Dendritic cell treated with granulocyte-macrophage colony-stimulating factor and Interleukin-4, amounts not matched to agents 40 ng/mL and 50 ng/mL, for 4 days (primary cell): ENCODE data around the gene VIL1.

Experiments used
- H3K27ac Mint-ChIP-seq: one replicate; pipeline ENCODE4 v1.8.0; 2022; ENCODE audit warnings: mild to moderate bottlenecking, mixed read lengths
- H3K27me3 Mint-ChIP-seq: one replicate; pipeline ENCODE4 v1.8.0; 2022; ENCODE audit warnings: mild to moderate bottlenecking, mixed read lengths
- H3K36me3 Mint-ChIP-seq: one replicate; pipeline ENCODE4 v1.8.0; 2022; ENCODE audit warnings: low read depth, mixed read lengths
- H3K4me1 Mint-ChIP-seq: one replicate; pipeline ENCODE4 v1.8.0; 2022; ENCODE audit warnings: low read depth, mixed read lengths
- H3K4me3 Mint-ChIP-seq: one replicate; pipeline ENCODE4 v1.8.0; 2022; ENCODE audit warnings: mild to moderate bottlenecking, moderate library complexity, mixed read lengths
- H3K9me3 Mint-ChIP-seq: one replicate; pipeline ENCODE4 v1.8.0; 2022; ENCODE audit warnings: mixed read lengths
- intact Hi-C: fragments of 100-400 bp; cut with micrococcal nuclease; formaldehyde crosslinking; loops from one replicate; pipeline ENCODE4 v1.15.0; 2022

The VIL1 gene

DNA sequence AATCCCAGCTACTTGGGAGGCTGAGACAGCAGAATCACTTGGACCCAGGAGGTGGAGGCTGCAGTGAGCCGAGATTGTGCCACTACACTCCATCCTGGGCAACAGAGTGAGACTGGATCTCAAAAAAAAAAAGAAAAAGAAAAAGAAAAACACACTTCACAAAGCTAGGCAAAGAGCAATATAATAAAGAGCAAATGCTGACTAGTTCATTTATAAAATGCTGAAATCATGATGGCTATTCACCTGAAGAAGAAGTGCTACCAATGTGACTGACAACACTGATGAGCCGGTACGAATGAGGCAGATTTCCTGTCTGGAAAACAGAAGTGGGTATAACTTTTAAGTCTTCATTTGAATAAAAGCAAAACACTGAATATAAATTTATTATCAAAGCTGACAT, 37.9 kb downstream of the VIL1 start:
- peaks cover 12% of the 10 kb centered on the region for H3K4me1 Mint-ChIP-seq
- H3K27ac Mint-ChIP-seq, result no peak overlapping the region
- no peaks in the 10 kb centered on the region for H3K27me3 Mint-ChIP-seq
- peaks cover 58% of the 10 kb centered on the region for H3K36me3 Mint-ChIP-seq
- H3K9me3 Mint-ChIP-seq, result no peaks in the 10 kb centered on the region
- intact Hi-C loops, result no loop called here
- no peak overlapping the region for H3K4me3 Mint-ChIP-seq

DNA sequence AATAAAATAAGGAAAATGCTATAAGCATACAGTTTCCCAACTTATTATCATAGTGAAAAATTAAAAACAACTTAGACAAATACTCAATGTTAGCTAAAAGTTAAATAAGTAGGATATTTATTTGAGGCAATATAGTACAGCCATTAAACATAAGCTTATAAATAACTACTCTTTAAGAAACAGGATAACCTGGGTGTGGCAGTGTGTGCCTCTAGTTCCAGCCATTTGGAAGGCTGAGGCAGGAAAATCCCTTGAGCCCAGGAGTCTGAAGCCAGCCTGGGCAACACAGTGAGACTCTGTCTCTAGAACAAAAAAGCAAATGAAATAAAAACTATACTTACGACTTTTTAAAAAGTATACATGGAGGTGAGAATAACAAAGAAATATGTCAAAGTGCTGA, 39.7 kb downstream of the VIL1 start:
- no peaks in the 10 kb centered on the region for H3K27me3 Mint-ChIP-seq
- H3K4me1 Mint-ChIP-seq, result peaks cover 12% of the 10 kb centered on the region
- peak overlapping the region; percentile 43 for H3K27ac Mint-ChIP-seq
- peaks cover 66% of the 10 kb centered on the region for H3K36me3 Mint-ChIP-seq
- no peak overlapping the region for H3K4me3 Mint-ChIP-seq
- H3K9me3 Mint-ChIP-seq, result no peaks in the 10 kb centered on the region
- intact Hi-C loops, result no loop called here

DNA sequence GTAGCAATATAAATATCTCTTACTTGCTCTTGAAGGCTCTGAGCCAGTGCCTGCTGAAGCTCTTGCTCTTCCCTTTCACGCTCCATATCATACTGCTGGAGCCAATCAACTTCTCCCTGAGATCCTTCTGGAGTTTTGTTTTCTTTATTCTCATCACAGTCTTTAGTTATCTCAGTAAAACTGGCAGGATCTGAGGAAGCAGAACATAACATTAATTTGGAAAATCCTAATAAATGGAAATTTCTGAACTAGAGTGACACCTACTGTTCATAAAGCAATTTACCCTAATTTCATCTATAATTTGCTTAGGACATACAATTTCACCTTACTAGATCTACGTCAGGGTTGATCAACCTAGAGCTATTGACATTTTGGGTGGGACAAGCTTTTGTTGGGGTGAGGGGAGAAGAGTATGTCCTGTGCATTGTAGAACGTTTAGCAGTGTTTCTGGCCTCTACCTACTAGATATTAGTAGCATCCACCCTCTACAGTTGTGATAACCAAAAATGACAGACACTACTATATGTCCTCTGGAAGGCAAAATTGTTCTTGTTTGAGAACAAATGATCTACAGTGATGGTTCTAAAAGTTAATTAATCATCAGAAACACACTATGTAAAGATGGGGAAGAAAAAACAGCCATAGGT, 47.2 kb downstream of the VIL1 start:
- Mint-ChIP-seq H3K9me3 (no peaks in the 10 kb centered on the region), H3K36me3 (peaks cover 54% of the 10 kb centered on the region), H3K27me3 (no peaks in the 10 kb centered on the region), H3K27ac (no peak overlapping the region), H3K4me1 (peaks cover 10% of the 10 kb centered on the region), H3K4me3 (no peak overlapping the region)
- intact Hi-C loops, result loop anchor here (2.0 kb wide), 1 partner anchor 59 kb away; no protein-coding TSS in a partner anchor

DNA sequence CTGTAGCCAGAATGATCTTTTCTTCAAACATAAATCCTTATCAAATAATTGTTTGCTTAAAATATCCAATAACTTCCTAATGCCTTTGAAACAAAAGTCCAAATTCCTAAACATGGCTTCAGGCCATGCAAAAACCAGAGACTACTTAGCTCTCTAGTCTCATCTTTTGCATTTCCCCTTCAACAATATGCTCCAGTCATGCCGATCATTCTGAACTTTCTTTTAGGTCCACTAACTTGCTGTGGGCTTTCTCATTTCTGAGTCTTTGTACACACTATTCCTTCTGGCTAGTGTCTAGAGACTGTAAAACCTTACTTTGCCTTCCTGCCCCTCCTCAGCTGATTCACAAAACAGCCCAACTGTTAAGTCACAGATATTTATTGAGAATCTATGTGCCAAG, 51.5 kb downstream of the VIL1 start:
- Mint-ChIP-seq H3K9me3 (no peaks in the 10 kb centered on the region), H3K27me3 (no peaks in the 10 kb centered on the region), H3K27ac (peak overlapping the region; percentile 43), H3K36me3 (peaks cover 36% of the 10 kb centered on the region), H3K4me3 (no peak overlapping the region), H3K4me1 (peaks cover 31% of the 10 kb centered on the region)
- intact Hi-C loops, result no loop called here

DNA sequence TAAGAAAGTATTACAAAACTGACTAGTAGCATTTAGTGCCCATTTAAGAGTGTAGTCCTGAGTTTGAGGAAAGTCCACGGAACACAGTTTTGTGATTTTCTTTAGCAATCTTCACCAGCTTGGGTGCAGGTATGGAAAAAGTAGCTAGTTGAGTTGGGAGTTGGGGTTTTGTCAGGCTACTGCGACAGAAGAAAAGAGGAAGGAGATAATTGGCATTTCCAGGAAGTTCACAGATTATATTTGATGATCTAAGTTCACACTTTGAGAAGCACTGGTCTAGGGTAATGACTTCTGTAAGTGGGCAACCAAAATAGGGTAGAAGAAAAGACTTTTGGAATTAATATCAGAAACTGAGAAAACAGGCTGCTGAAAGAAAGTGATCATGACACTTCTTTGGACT, 52.1 kb downstream of the VIL1 start:
- H3K27me3 Mint-ChIP-seq, result no peaks in the 10 kb centered on the region
- peaks cover 31% of the 10 kb centered on the region for H3K4me1 Mint-ChIP-seq
- H3K4me3 Mint-ChIP-seq, result no peak overlapping the region
- intact Hi-C loops, result no loop called here
- H3K9me3 Mint-ChIP-seq, result no peaks in the 10 kb centered on the region
- peak overlapping the region; percentile 43 for H3K27ac Mint-ChIP-seq
- peaks cover 41% of the 10 kb centered on the region for H3K36me3 Mint-ChIP-seq

DNA sequence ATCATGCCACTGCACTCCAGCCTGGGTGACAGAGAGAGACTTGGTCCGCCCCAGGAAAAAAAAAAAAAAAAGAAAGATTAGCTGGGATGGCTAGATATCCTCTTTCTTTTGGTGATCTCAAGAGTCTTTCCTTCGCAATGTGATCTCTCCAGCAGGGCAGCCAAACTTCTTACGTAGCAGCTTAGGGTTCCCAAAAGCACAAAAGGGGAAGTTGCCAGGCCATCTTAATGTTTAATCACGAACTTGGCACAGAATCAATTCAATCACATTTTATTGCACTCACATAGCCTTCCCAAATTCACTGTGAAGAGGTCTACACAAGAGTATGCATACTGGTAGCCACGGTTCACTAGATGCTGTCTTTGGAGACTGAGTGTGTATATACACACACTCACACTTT, 53.1 kb downstream of the VIL1 start:
- H3K9me3 Mint-ChIP-seq, result no peaks in the 10 kb centered on the region
- intact Hi-C loops, result no loop called here
- H3K4me1 Mint-ChIP-seq, result peaks cover 31% of the 10 kb centered on the region
- H3K4me3 Mint-ChIP-seq, result no peak overlapping the region
- peak overlapping the region; percentile 43 for H3K27ac Mint-ChIP-seq
- H3K36me3 Mint-ChIP-seq, result peaks cover 51% of the 10 kb centered on the region
- H3K27me3 Mint-ChIP-seq, result no peaks in the 10 kb centered on the region

DNA sequence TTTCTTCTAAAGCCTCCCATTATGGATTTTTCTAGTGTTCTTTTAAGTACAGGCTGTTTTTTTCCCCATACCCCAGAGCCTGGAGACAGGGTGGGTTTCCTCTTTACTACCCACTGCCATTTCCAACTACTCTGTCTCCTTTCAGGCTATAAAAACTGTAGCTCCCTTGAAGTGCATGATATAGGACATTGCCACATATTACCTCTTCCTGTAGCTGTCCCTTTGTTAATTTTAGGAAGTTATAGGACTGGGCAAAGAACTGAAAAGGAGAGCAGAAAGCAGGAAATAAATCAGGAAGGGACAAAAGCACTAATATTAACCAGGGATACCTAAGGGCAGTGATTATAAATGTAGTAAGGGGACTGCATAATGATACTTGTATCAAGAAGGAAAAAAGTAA, 54.1 kb downstream of the VIL1 start:
- Mint-ChIP-seq H3K4me1 (peaks cover 31% of the 10 kb centered on the region), H3K36me3 (peaks cover 54% of the 10 kb centered on the region), H3K9me3 (no peaks in the 10 kb centered on the region), H3K27me3 (no peaks in the 10 kb centered on the region), H3K27ac (peak overlapping the region; percentile 43), H3K4me3 (no peak overlapping the region)
- intact Hi-C loops, result no loop called here

DNA sequence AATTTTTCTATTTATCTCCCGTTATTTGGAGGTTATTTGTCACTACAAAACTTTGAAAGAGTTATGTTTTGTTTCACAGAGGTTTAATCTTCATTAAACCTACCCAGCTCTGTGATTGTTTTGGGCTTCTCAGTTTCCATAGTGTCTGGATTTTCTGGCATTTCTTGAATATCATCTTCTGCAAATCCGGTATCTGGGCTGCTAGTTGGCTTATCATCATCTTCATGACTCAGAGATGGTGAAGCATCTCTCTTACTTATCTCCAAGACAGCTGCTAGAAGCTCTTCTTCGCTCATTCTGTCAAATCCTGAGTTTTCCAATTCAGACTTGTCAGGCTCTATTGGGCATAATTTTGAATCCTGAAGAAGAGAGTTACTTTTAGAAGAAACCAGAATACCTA, 55.6 kb downstream of the VIL1 start:
- no peaks in the 10 kb centered on the region for H3K9me3 Mint-ChIP-seq
- H3K36me3 Mint-ChIP-seq, result peaks cover 52% of the 10 kb centered on the region
- peaks cover 31% of the 10 kb centered on the region for H3K4me1 Mint-ChIP-seq
- no peaks in the 10 kb centered on the region for H3K27me3 Mint-ChIP-seq
- intact Hi-C loops, result no loop called here
- no peak overlapping the region for H3K27ac Mint-ChIP-seq
- no peak overlapping the region for H3K4me3 Mint-ChIP-seq

DNA sequence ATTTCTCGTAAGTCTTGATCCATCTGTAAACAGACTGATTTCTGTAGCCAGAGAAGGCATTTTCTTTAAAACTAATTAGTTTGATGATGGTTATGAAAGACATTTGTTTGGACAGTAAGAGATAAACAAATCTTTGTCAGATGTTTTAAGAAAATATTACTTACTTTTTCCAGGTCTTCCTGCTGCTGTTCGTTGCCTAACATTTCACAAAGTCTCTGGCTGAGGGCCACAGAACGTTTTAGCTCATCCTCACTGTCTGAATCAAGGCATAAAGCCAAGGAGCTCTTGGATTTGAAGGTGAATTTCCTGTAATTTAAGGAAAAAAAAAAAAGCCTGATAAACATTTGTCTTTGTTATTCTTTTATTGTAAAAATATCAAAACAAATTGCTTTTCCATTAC, 57.8 kb downstream of the VIL1 start:
- no peaks in the 10 kb centered on the region for H3K27me3 Mint-ChIP-seq
- no peak overlapping the region for H3K27ac Mint-ChIP-seq
- H3K9me3 Mint-ChIP-seq, result no peaks in the 10 kb centered on the region
- no peak overlapping the region for H3K4me3 Mint-ChIP-seq
- peaks cover 59% of the 10 kb centered on the region for H3K36me3 Mint-ChIP-seq
- intact Hi-C loops, result no loop called here
- H3K4me1 Mint-ChIP-seq, result peaks cover 15% of the 10 kb centered on the region

DNA sequence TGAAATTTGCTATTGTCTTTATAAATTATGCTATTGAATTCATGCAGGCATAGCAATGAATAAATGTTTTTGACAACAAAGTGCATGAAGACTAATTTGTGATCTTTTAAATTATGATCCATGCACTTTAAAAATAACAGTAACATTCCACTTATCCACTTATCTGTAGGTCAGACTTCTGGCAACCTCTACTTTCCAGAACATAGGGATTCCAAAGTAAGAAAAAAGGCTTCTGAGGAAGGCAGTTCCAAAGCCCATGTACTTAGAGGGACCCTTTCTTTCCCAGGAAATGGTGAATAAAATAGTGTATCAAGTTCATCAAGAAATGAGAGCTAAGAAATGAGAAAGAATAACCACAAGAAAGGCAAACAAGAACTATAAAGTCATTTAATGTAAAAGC, 58.3 kb downstream of the VIL1 start:
- Mint-ChIP-seq H3K27ac (no peak overlapping the region), H3K4me3 (no peak overlapping the region), H3K36me3 (peaks cover 65% of the 10 kb centered on the region), H3K4me1 (peaks cover 12% of the 10 kb centered on the region), H3K9me3 (no peaks in the 10 kb centered on the region), H3K27me3 (no peaks in the 10 kb centered on the region)
- intact Hi-C loops, result no loop called here

DNA sequence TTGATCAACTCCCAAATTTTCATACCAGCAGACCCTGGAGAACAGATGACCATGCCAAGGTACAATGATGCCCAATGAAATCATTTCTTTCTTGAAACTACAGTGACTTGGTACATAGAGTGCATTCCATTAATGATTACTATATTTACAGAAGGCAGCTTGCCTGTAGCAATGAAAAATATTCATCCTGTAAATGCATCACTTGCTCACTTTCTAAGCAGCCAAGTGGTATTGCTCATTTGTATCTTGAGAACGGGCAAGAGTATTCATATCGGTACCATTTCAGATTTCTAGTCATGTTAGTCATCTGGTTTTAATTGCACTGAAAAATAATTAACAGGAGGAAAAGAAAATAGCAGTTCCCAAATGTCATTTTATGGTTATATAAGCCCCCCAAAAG, 59.6 kb downstream of the VIL1 start:
- peaks cover 68% of the 10 kb centered on the region for H3K36me3 Mint-ChIP-seq
- H3K9me3 Mint-ChIP-seq, result no peaks in the 10 kb centered on the region
- no peak overlapping the region for H3K4me3 Mint-ChIP-seq
- no peak overlapping the region for H3K27ac Mint-ChIP-seq
- no peaks in the 10 kb centered on the region for H3K4me1 Mint-ChIP-seq
- intact Hi-C loops, result no loop called here
- no peaks in the 10 kb centered on the region for H3K27me3 Mint-ChIP-seq

DNA sequence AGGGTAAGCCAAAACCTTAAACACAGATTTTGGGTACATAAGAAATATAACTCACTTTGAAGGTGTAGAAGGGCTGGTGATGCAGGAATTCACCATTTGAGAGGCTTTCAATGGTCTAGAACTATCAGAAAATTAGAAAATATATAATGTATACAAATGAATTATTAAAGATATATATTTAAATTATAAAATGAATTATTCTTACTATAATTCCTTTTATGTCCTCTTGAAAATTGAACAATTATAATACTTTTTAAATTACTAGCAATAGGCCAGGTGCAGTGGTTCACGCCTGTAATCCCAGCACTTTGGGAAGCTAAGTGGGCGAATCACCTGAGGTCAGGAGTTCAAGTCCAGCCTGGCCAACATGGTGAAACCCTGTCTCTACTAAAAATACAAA, 60.7 kb downstream of the VIL1 start:
- Mint-ChIP-seq H3K27me3 (no peaks in the 10 kb centered on the region), H3K4me3 (no peak overlapping the region), H3K4me1 (no peaks in the 10 kb centered on the region), H3K36me3 (peaks cover 72% of the 10 kb centered on the region), H3K27ac (no peak overlapping the region), H3K9me3 (no peaks in the 10 kb centered on the region)
- intact Hi-C loops, result no loop called here

DNA sequence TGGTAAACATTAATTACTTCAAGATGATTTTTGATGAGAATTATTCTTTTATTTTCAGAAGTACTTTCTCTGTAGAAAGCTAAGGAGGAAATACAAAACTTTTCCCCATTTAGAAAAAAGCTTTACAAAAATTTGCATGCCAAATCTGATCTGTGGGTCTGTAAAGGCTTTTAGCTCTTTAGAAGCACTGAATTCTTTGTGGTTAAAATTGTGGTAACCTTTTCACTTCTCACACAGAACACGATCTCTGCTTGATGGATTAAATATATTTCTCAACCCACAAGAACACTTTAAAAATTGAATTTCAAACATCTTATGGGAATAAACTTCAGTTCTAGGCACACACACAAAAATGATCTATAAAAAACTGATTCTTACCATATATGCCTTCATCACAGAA, 63.7 kb downstream of the VIL1 start:
- H3K36me3 Mint-ChIP-seq, result peaks cover 68% of the 10 kb centered on the region
- H3K4me3 Mint-ChIP-seq, result no peak overlapping the region
- no peaks in the 10 kb centered on the region for H3K4me1 Mint-ChIP-seq
- H3K27me3 Mint-ChIP-seq, result no peaks in the 10 kb centered on the region
- intact Hi-C loops, result no loop called here
- no peak overlapping the region for H3K27ac Mint-ChIP-seq
- H3K9me3 Mint-ChIP-seq, result no peaks in the 10 kb centered on the region

DNA sequence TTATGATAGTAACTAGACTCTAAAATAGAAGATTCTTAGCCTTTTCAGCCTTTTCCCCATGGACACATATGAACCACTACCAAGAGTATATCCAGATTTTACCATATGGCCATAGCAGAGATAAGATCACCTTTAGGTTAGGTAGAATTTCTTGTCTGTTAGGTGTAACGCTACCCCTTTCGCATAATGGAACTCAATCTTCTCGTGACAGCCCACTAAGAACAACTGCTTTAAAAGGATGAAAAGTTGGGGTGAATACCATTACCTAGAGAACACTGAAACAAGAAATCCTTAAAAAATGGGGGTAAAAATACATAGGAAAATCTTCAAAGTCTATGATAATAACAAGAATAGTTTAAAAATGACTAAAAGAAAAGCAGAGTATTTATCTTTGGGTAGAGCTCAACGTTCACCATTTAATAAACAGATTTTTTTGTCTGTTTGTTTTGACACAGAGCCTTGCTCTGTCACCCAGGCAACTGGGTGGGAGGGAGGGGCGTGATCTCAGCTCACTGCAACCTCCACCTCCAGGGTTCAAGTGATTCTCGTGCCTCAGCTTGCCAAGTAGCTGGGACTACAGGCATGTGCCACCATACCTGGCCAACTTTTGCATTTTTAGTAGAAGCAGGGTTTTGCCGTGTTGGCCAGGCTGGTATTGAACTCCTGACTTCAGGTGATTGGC, 67.2 kb downstream of the VIL1 start:
- Mint-ChIP-seq H3K27me3 (no peaks in the 10 kb centered on the region), H3K36me3 (peaks cover 77% of the 10 kb centered on the region), H3K9me3 (no peaks in the 10 kb centered on the region), H3K4me1 (peaks cover 3% of the 10 kb centered on the region), H3K27ac (no peak overlapping the region), H3K4me3 (no peak overlapping the region)
- intact Hi-C loops, result no loop called here
